Osteocyte (in vitro differentiated cells): ENCODE results near the gene ACTA2. TPM values are rescaled to one million over a fixed set of nuclear protein-coding genes. Genes with fewer than 3 reads are reported as not detected.

Experiments used
- DNase-seq: peaks from one replicate; pipeline ENCODE4 v3.0.0; 2021; ENCODE audit warnings: mixed read lengths; ENCODE audit not compliant: unreplicated experiment; ENCODE audit errors: extremely low spot score
- H3K27ac Mint-ChIP-seq: one replicate; pipeline ENCODE4 v1.8.0; 2021; ENCODE audit warnings: mild to moderate bottlenecking, mixed read lengths; ENCODE audit not compliant: unreplicated experiment
- H3K27me3 Mint-ChIP-seq: one replicate; pipeline ENCODE4 v1.8.0; 2021; ENCODE audit warnings: mixed read lengths; ENCODE audit not compliant: unreplicated experiment
- H3K36me3 Mint-ChIP-seq: one replicate; pipeline ENCODE4 v1.8.0; 2021; ENCODE audit warnings: mixed read lengths; ENCODE audit not compliant: unreplicated experiment
- H3K4me1 Mint-ChIP-seq: one replicate; pipeline ENCODE4 v1.8.0; 2021; ENCODE audit warnings: mixed read lengths; ENCODE audit not compliant: unreplicated experiment
- H3K4me3 Mint-ChIP-seq: one replicate; pipeline ENCODE4 v1.8.0; 2021; ENCODE audit warnings: mild to moderate bottlenecking, moderate library complexity, mixed read lengths; ENCODE audit not compliant: unreplicated experiment
- H3K9me3 Mint-ChIP-seq: one replicate; pipeline ENCODE4 v1.8.0; 2021; ENCODE audit warnings: mixed read lengths; ENCODE audit not compliant: unreplicated experiment
- CTCF ChIP-seq: fragments of 200-600 bp; sonication (generic); IDR thresholded peaks from 2 replicates; pipeline ENCODE4 v1.5.0; 2021; ENCODE audit warnings: antibody characterized with exemption, mild to moderate bottlenecking, moderate library complexity
- total RNA-seq: library from RNA; stranded (reverse); gene quantifications from 2 replicates; pipeline ENCODE4 v1.2.1, GENCODE V29; 2021

Gene ACTA2
- total RNA-seq, 1 donor from 2014 or later = 329 TPM

DNA sequence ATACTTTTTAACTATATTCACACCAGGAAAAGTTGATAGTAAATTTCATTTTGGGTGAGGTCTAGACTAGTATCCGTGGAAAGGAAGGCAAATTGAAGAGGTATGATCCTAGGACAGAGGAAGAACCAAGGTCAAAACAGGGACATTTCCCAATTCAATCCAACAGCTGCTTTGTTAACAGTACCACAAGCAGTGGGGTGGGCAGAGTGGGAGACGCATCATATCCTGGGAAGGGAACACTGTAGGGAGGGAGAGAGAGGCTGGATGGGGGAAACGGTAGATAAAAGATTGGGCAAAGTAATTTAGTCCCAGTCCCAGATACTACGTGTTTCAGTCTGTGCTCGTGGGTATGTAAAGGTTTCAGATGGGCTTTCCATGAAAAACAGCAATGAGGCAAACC lies 28.9 kb upstream of the ACTA2 start:
- Mint-ChIP-seq H3K27me3 (no peaks in the 10 kb centered on the region), H3K4me3 (no peak overlapping the region), H3K27ac (no peak overlapping the region), H3K36me3 (no peaks in the 10 kb centered on the region), H3K4me1 (peaks cover 24% of the 10 kb centered on the region), H3K9me3 (no peaks in the 10 kb centered on the region)
- TF ChIP-seq CTCF = no peak
- no peak for DNase-seq

DNA sequence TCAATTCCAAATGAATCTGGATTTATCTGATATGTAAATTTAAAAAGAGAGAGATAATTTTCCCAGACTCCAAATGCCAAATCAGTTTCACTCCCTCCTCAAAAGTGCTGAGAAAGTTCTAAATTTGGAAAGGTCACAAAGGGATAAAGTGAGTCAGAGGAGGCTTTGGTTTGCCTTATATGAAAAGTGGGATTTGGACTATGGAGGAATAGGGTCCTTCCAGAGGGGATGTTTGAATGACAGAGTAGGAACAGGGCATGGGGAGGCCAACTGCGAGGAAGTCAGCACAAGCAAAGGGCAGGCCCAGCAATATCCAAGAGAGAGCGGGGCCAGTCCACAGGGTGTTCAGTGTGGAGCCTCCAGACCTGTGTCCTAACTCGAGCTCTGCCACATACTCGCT lies 28.2 kb upstream of the ACTA2 start:
- no peak for TF ChIP-seq CTCF
- DNase-seq = no peak
- H3K4me3 Mint-ChIP-seq = no peak overlapping the region
- H3K9me3 Mint-ChIP-seq = no peaks in the 10 kb centered on the region
- no peak overlapping the region for H3K27ac Mint-ChIP-seq
- H3K27me3 Mint-ChIP-seq = no peaks in the 10 kb centered on the region
- peaks cover 20% of the 10 kb centered on the region for H3K4me1 Mint-ChIP-seq
- H3K36me3 Mint-ChIP-seq = no peaks in the 10 kb centered on the region

- H3K4me3 Mint-ChIP-seq = no peak overlapping the region
- H3K27ac Mint-ChIP-seq = no peak overlapping the region
- H3K9me3 Mint-ChIP-seq = no peaks in the 10 kb centered on the region
- no peak for TF ChIP-seq CTCF
- no peak for DNase-seq
- H3K27me3 Mint-ChIP-seq = no peaks in the 10 kb centered on the region
- H3K4me1 Mint-ChIP-seq = peaks cover 19% of the 10 kb centered on the region
- no peaks in the 10 kb centered on the region for H3K36me3 Mint-ChIP-seq
Observed at GRCh38 chr10:88980247-88980646, 27.7 kb upstream of the ACTA2 start.

DNA sequence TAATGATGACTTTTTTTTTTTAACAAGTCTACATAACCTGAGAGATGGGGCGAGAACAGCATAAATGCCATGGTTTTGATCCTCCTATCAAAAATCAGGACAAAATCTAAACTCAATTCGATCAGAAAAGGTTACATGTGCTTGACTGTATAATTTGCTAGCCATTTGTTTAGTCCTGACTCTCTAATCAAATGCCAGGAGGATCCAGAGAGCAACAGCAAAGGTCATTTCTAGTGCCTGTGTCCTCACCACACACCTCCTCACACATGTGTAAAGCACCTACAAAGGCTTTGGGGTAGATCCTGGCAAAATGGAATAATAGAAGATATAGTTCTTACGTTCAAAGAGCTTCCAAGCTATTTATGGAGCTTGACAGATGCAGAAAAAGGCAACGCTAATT lies 27.0 kb upstream of the ACTA2 start:
- Mint-ChIP-seq H3K36me3 (no peaks in the 10 kb centered on the region), H3K4me3 (no peak overlapping the region), H3K4me1 (peaks cover 21% of the 10 kb centered on the region), H3K9me3 (no peaks in the 10 kb centered on the region), H3K27me3 (no peaks in the 10 kb centered on the region), H3K27ac (no peak overlapping the region)
- no peak for DNase-seq
- no peak for TF ChIP-seq CTCF

DNA sequence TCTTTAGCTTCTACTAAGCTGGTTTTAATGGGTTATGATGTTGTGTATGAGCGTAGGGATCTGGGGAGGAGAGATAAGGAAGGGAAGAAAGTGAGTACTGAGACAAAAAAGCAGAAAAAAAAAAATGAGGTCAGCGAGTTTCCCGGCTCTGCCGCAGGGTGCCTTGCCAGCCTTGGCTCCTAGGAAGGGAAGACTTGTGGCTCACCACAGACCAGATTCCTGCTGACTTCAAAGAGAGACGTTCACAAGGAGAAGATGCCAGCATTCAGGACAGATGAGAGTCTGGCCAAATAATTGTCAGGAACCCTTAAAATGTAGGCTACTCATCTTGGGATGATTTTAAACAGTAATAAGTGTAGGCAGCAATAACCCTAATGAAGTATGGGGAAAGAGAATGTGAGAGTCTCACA lies 26.6 kb upstream of the ACTA2 start:
- no peak overlapping the region for H3K4me3 Mint-ChIP-seq
- no peaks in the 10 kb centered on the region for H3K9me3 Mint-ChIP-seq
- no peaks in the 10 kb centered on the region for H3K36me3 Mint-ChIP-seq
- no peak for DNase-seq
- H3K27me3 Mint-ChIP-seq = no peaks in the 10 kb centered on the region
- peak overlapping the region; percentile 36 for H3K27ac Mint-ChIP-seq
- peaks cover 21% of the 10 kb centered on the region for H3K4me1 Mint-ChIP-seq
- no peak for TF ChIP-seq CTCF
